Measurements from ENCODE around the gene ZNF814.

- TF ChIP-seq FOXP2 (optimal IDR thresholded peaks at IDR 0.05; ENCODE audit: control extremely low read depth, extremely low read length, insufficient read depth) (no peak), EZH2 (IDR thresholded peaks at IDR 0.05) (no peak), POLR2AphosphoS5 (IDR thresholded peaks at IDR 0.05; ENCODE audit: borderline replicate concordance, low read depth, low read length) (no peak)
Observed at GRCh38 chr19:57905258-57905657, 16.4 kb upstream of the ZNF814 start.
